Effector memory CD8-positive, alpha-beta T cell (primary cell): ENCODE results near the gene DRAM2.
"Not testable (repeated sequence)": the region's sequence is repeated elsewhere in the genome, so short reads cannot be mapped to it uniquely, and the experiment has no call there.

Experiments used
- ATAC-seq: fragments of 150-1000 bp; cut with Tn5 transposase; replicated peaks from 2 replicates; pipeline ENCODE4 v1.10.0; 2021; ENCODE audit warnings: mild to moderate bottlenecking, moderate library complexity
- DNase-seq, 3 experiments: peaks; one replicate each; pipeline ENCODE4 v3.0.0; 2021
- H3K27ac Mint-ChIP-seq, 2 donors: one replicate each; pipeline ENCODE4 v1.8.0; 2022; ENCODE audit warnings: mild to moderate bottlenecking in 2 of 2, mixed read lengths in 2 of 2, moderate library complexity in 2 of 2
- H3K27me3 Mint-ChIP-seq, 2 donors: one replicate each; pipeline ENCODE4 v1.8.0; 2022; ENCODE audit warnings: mixed read lengths in 2 of 2
- H3K36me3 Mint-ChIP-seq: one replicate; pipeline ENCODE4 v1.8.0; 2022; ENCODE audit warnings: mild to moderate bottlenecking, moderate library complexity, mixed read lengths; ENCODE audit not compliant: insufficient read depth
- H3K4me1 Mint-ChIP-seq, 2 donors: one replicate each; pipeline ENCODE4 v1.8.0; 2022; ENCODE audit warnings: low read depth in 2 of 2, mixed read lengths in 2 of 2
- H3K4me3 Mint-ChIP-seq, 2 donors: one replicate each; pipeline ENCODE4 v1.8.0; 2022; ENCODE audit warnings: mild to moderate bottlenecking in 2 of 2, mixed read lengths in 2 of 2, moderate library complexity in 2 of 2
- H3K9me3 Mint-ChIP-seq, 2 donors: one replicate each; pipeline ENCODE4 v1.8.0; 2022; ENCODE audit warnings: mixed read lengths in 2 of 2

The DRAM2 gene

GRCh38 chr1:111131693-111132092, 8.2 kb downstream of the DRAM2 start:
- peaks cover 48% of the 10 kb centered on the region for H3K36me3 Mint-ChIP-seq
- H3K4me1 Mint-ChIP-seq = peaks cover 2 to 22% of the 10 kb centered on the region in 2 donors

GRCh38 chr1:111129376-111129775, 10.5 kb downstream of the DRAM2 start:
- no peaks in the 10 kb centered on the region for H3K9me3 Mint-ChIP-seq
- DNase-seq = no peak
- peaks cover 2 to 22% of the 10 kb centered on the region in 2 donors for H3K4me1 Mint-ChIP-seq
- no peak overlapping the region for H3K4me3 Mint-ChIP-seq
- H3K27me3 Mint-ChIP-seq = no peaks in the 10 kb centered on the region
- H3K36me3 Mint-ChIP-seq = peaks cover 46% of the 10 kb centered on the region
- no peak for ATAC-seq
- H3K27ac Mint-ChIP-seq = peak overlapping the region; percentile 6 to 69

More at GRCh38 chr1:111131693-111132092, 8.2 kb downstream of the DRAM2 start:
- H3K4me3 Mint-ChIP-seq = no peak overlapping the region
- peak overlapping the region in 1 of 2 donors; percentile 57 for H3K27ac Mint-ChIP-seq
- no peaks in the 10 kb centered on the region for H3K9me3 Mint-ChIP-seq
- no peak for DNase-seq
- H3K27me3 Mint-ChIP-seq = no peaks in the 10 kb centered on the region
- ATAC-seq = no peak

- peak; percentile 56 for ATAC-seq
- Mint-ChIP-seq H3K4me3 (no peak overlapping the region), H3K36me3 (peaks cover 46% of the 10 kb centered on the region), H3K27ac (no peak overlapping the region), H3K4me1 (peaks cover 2 to 13% of the 10 kb centered on the region in 2 donors), H3K9me3 (no peaks in the 10 kb centered on the region), H3K27me3 (no peaks in the 10 kb centered on the region)
- no peak for DNase-seq
These were observed 11.8 kb downstream of the DRAM2 start for GRCh38 chr1:111127923-111128643.

- H3K4me3 Mint-ChIP-seq = no peak overlapping the region
- H3K27me3 Mint-ChIP-seq = no peaks in the 10 kb centered on the region
- H3K4me1 Mint-ChIP-seq = peaks cover 2 to 5% of the 10 kb centered on the region in 2 donors
- peaks cover 49% of the 10 kb centered on the region for H3K36me3 Mint-ChIP-seq
- peak overlapping the region in 1 of 2 donors; percentile 16 for H3K27ac Mint-ChIP-seq
- ATAC-seq (no peak), DNase-seq (no peak)
- no peaks in the 10 kb centered on the region for H3K9me3 Mint-ChIP-seq
These were observed 13.5 kb downstream of the DRAM2 start for GRCh38 chr1:111126354-111126753.

- no peak overlapping the region for H3K27ac Mint-ChIP-seq
- no peak overlapping the region for H3K4me3 Mint-ChIP-seq
- peaks cover 36% of the 10 kb centered on the region for H3K36me3 Mint-ChIP-seq
- ATAC-seq (no peak), DNase-seq (no peak)
- H3K27me3 Mint-ChIP-seq = no peaks in the 10 kb centered on the region
- H3K9me3 Mint-ChIP-seq = no peaks in the 10 kb centered on the region
- no peaks in the 10 kb centered on the region for H3K4me1 Mint-ChIP-seq
These were observed 23.4 kb downstream of the DRAM2 start for GRCh38 chr1:111116496-111116895.

GRCh38 chr1:111110197-111110899, 29.5 kb downstream of the DRAM2 start:
- peaks cover 7% of the 10 kb centered on the region for H3K36me3 Mint-ChIP-seq
- ATAC-seq = no peak
- no peak overlapping the region for H3K4me3 Mint-ChIP-seq
- peaks cover 0 to 5% of the 10 kb centered on the region in 2 donors for H3K9me3 Mint-ChIP-seq
- no peak overlapping the region for H3K27ac Mint-ChIP-seq
- peaks cover under 1 to 7% of the 10 kb centered on the region in 2 donors for H3K27me3 Mint-ChIP-seq
- no peaks in the 10 kb centered on the region for H3K4me1 Mint-ChIP-seq
- DNase-seq = no peak

- peaks cover 5 to 11% of the 10 kb centered on the region in 2 donors for H3K9me3 Mint-ChIP-seq
- H3K27me3 Mint-ChIP-seq = peaks cover 7 to 12% of the 10 kb centered on the region in 2 donors
- DNase-seq = no peak
- no peak overlapping the region for H3K4me3 Mint-ChIP-seq
- H3K4me1 Mint-ChIP-seq = no peaks in the 10 kb centered on the region
- no peak for ATAC-seq
- no peak overlapping the region for H3K27ac Mint-ChIP-seq
- no peaks in the 10 kb centered on the region for H3K36me3 Mint-ChIP-seq
These were observed 34.9 kb downstream of the DRAM2 start for GRCh38 chr1:111104981-111105380.

- H3K27me3 Mint-ChIP-seq = peaks cover 0 to 12% of the 10 kb centered on the region in 2 donors
These were observed 37.8 kb downstream of the DRAM2 start for GRCh38 chr1:111101854-111102642.

GRCh38 chr1:111099289-111099688, 40.6 kb downstream of the DRAM2 start:
- no peak for DNase-seq
- Mint-ChIP-seq H3K36me3 (no peaks in the 10 kb centered on the region), H3K27me3 (peaks cover 0 to 6% of the 10 kb centered on the region in 2 donors), H3K4me3 (no peak overlapping the region), H3K9me3 (peaks cover 5 to 14% of the 10 kb centered on the region in 2 donors), H3K27ac (no peak overlapping the region), H3K4me1 (no peaks in the 10 kb centered on the region)
- no peak for ATAC-seq

More at GRCh38 chr1:111101854-111102642, 37.8 kb downstream of the DRAM2 start:
- Mint-ChIP-seq H3K27ac (no peak overlapping the region), H3K4me3 (no peak overlapping the region), H3K4me1 (no peaks in the 10 kb centered on the region), H3K9me3 (peaks cover 3 to 12% of the 10 kb centered on the region in 2 donors), H3K36me3 (no peaks in the 10 kb centered on the region)
- DNase-seq (no peak), ATAC-seq (no peak)

GRCh38 chr1:111097356-111098099, 42.4 kb downstream of the DRAM2 start:
- no peaks in the 10 kb centered on the region for H3K36me3 Mint-ChIP-seq
- H3K4me3 Mint-ChIP-seq = no peak overlapping the region
- no peak overlapping the region for H3K27ac Mint-ChIP-seq
- peaks cover 6 to 17% of the 10 kb centered on the region in 2 donors for H3K27me3 Mint-ChIP-seq
- H3K9me3 Mint-ChIP-seq = peaks cover 5 to 18% of the 10 kb centered on the region in 2 donors
- H3K4me1 Mint-ChIP-seq = no peaks in the 10 kb centered on the region
- ATAC-seq (no peak), DNase-seq (no peak)

- not testable (repeated sequence) for H3K36me3 Mint-ChIP-seq, H3K4me3 Mint-ChIP-seq, DNase-seq, ATAC-seq, H3K27ac Mint-ChIP-seq, H3K4me1 Mint-ChIP-seq
- Mint-ChIP-seq H3K27me3 (peaks cover 14 to 21% of the 10 kb centered on the region in 2 donors), H3K9me3 (peaks cover 5 to 12% of the 10 kb centered on the region in 2 donors)
These were observed 44.5 kb downstream of the DRAM2 start for GRCh38 chr1:111095421-111095820.

- H3K27me3 Mint-ChIP-seq = peaks cover 60 to 74% of the 10 kb centered on the region in 2 donors
- no peaks in the 10 kb centered on the region for H3K36me3 Mint-ChIP-seq
- peaks cover 0 to 6% of the 10 kb centered on the region in 2 donors for H3K9me3 Mint-ChIP-seq
- H3K27ac Mint-ChIP-seq = no peak overlapping the region
- H3K4me3 Mint-ChIP-seq = no peak overlapping the region
- ATAC-seq (no peak), DNase-seq (no peak)
- no peaks in the 10 kb centered on the region for H3K4me1 Mint-ChIP-seq
These were observed 50.3 kb downstream of the DRAM2 start for GRCh38 chr1:111089638-111090037.

GRCh38 chr1:111085676-111086075, 54.2 kb downstream of the DRAM2 start:
- Mint-ChIP-seq H3K4me1 (no peaks in the 10 kb centered on the region), H3K27ac (no peak overlapping the region), H3K4me3 (no peak overlapping the region), H3K27me3 (peaks cover 85 to 93% of the 10 kb centered on the region in 2 donors), H3K9me3 (peaks cover 0 to 5% of the 10 kb centered on the region in 2 donors), H3K36me3 (no peaks in the 10 kb centered on the region)
- DNase-seq (no peak), ATAC-seq (no peak)
